ENCODE data around the gene HHATL.

The HHATL gene

GRCh38 chr3:42741796-42742195, 39.2 kb upstream of the HHATL start:
- no peak for DNase-seq (ENCODE audit: low read depth)
- no peak overlapping the region for H3K4me3 ChIP-seq (ENCODE audit: control insufficient read depth, low read depth, low read length)
- TF ChIP-seq CTCF (IDR thresholded peaks at IDR 0.05; ENCODE audit: control insufficient read depth, insufficient read depth, low read depth, low read length, missing control alignments) = no peak

DNA sequence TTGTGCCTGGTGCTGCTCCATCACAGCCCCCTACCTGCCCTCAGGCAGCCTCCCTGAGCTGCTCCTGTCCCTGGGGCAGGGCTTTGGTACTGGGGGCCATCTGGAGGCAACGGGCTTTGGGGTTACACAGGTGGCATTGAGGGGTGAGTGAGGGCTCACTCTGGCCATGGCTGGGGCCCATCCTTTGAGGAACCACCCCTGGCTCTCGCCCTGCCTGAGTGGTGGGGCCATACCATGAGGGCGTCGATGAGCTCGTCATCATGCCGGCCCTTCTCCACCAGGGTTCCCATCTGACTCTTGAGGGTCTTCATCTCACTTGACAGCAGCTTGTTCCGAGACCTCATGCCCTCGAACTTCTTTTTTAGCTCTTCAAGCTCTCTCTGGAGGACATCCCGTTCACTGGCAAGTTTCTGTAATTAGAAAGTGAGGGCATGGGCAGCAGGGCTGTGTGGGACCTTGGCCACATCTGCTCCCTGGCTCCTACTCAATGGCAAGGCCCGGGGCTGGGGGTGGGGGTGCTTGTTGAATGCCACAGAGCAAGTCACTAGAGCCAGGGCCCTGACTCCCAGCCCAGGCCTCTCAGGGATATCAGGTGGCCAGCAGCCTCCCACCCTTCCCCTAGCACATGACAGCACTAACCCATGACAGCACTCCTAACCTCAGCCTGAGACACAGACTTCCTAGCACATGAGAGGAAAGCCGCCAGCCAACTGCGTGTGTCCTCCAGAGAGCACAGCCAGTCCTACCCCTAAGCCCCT, 37.0 kb upstream of the HHATL start:
- no peak overlapping the region for H3K4me3 ChIP-seq (ENCODE audit: control insufficient read depth, low read depth, low read length)
- no peak for DNase-seq (ENCODE audit: low read depth)
- no peak for TF ChIP-seq CTCF (IDR thresholded peaks at IDR 0.05; ENCODE audit: control insufficient read depth, insufficient read depth, low read depth, low read length, missing control alignments)

DNA sequence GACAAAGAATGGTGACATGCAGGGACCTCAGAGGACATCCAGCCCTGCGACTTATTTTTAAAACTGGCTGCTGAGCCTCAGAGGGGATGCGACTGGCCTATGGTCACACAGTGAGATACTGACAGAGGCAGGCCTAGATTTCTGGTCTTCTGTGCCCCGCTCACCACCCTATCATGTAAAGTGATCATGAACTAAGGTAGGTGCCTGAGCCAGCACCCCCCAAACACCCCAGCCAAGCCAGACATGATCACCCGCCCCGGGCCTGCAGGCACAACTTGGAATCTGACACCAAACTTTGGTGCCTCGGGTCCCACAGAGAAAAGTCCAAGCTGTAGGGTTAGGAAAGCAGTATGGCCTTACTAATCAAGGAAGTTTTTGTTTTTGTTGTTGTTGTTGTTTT, 33.9 kb upstream of the HHATL start:
- H3K4me3 ChIP-seq (ENCODE audit: control insufficient read depth, low read depth, low read length) = no peak overlapping the region
- no peak for TF ChIP-seq CTCF (IDR thresholded peaks at IDR 0.05; ENCODE audit: control insufficient read depth, insufficient read depth, low read depth, low read length, missing control alignments)
- no peak for DNase-seq (ENCODE audit: low read depth)

GRCh38 chr3:42736081-42736480, 33.5 kb upstream of the HHATL start:
- no peak for DNase-seq (ENCODE audit: low read depth)
- H3K4me3 ChIP-seq (ENCODE audit: control insufficient read depth, low read depth, low read length) = no peak overlapping the region
- TF ChIP-seq CTCF (IDR thresholded peaks at IDR 0.05; ENCODE audit: control insufficient read depth, insufficient read depth, low read depth, low read length, missing control alignments) = no peak

DNA sequence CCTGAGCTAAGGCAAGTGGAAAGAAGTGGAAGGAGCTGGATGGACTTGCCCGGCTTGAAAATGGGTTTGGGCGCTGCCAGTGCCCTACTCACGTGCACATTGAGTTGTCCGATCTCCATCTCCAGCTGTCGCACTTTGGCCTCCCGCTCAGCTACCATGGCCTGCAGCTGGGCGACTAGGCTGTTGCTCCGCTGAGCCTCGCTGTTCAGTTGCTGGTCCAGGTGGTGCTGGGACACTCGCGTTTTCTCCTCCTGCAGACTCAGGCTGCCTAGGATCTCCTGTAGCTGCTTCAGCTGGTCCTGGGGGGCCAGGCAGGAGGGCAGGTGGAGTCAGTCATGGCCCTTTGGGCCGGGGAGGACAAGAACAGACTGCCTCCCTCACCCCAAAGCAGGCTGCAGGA, 33.0 kb upstream of the HHATL start:
- no peak for DNase-seq (ENCODE audit: low read depth)
- H3K4me3 ChIP-seq (ENCODE audit: control insufficient read depth, low read depth, low read length) = no peak overlapping the region
- no peak for TF ChIP-seq CTCF (IDR thresholded peaks at IDR 0.05; ENCODE audit: control insufficient read depth, insufficient read depth, low read depth, low read length, missing control alignments)

- no peak for DNase-seq (ENCODE audit: low read depth)
- TF ChIP-seq CTCF (IDR thresholded peaks at IDR 0.05; ENCODE audit: control insufficient read depth, insufficient read depth, low read depth, low read length, missing control alignments) = no peak
- H3K4me3 ChIP-seq (ENCODE audit: control insufficient read depth, low read depth, low read length) = no peak overlapping the region
Measured at GRCh38 chr3:42735019-42735418, 32.4 kb upstream of the HHATL start.

Data from AG09309 (cell line).